ENCODE measurements around the gene LMO1. TPM values are rescaled to one million over a fixed set of nuclear protein-coding genes. Genes with fewer than 3 reads are reported as not detected.

Gene LMO1
- total and polyA plus RNA-seq, 10 donors: 0.17 to 1.0 (median 0.57) TPM; not detected in 5

DNA sequence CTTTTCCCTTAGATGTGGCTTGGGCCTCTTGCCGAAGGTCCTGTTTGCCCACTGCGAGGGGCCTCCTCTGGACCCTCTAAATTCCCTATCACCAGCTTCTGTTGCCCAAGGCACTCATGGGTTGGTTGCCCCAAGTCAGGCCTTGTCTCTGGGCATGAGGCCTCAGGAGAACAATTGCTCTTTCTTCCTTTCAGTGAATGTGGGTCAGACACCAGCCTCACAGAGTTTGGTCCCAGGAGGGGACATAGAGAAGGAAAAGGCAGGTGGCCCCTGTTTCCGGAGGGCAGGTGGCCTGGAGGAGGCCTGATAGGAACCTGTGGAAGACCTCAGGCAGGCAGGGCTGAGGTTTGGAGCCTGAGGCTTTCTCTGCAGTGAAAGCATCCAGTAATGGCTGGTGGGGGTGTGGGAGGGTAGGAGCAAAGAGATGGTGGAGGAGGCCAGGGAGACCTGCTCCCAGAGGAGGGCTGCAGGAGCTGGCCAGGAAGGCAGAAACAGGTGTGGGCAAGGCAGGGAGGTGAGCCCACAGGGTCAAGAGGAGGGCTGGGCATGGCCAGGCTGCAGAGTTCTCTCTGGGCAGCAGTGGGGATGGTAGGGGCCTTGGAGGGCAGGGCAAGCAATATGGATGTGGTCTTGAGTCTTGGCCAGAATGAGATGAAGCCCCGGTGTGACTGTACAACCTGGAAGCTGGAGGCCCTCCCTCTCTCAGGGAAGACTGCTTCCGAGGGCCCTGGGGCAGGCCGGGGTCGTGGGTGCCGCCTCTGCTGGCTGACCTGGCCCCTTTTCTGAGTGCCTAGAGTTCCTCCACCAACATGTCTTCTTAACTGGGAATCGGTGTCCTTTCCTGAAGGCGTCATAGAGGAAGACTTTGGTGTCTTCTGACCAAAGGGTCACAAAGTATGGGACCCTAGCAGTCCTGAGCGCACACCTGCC lies 28.0 kb upstream of the LMO1 start:
- intact Hi-C loops (cut with DNase I; ENCODE audit: low total_unique reads): no loop called here
- 67 to 93% (median 83%) methylated on average over 6 to 11 of the region's 11 CpGs for WGBS, 5 donors

DNA sequence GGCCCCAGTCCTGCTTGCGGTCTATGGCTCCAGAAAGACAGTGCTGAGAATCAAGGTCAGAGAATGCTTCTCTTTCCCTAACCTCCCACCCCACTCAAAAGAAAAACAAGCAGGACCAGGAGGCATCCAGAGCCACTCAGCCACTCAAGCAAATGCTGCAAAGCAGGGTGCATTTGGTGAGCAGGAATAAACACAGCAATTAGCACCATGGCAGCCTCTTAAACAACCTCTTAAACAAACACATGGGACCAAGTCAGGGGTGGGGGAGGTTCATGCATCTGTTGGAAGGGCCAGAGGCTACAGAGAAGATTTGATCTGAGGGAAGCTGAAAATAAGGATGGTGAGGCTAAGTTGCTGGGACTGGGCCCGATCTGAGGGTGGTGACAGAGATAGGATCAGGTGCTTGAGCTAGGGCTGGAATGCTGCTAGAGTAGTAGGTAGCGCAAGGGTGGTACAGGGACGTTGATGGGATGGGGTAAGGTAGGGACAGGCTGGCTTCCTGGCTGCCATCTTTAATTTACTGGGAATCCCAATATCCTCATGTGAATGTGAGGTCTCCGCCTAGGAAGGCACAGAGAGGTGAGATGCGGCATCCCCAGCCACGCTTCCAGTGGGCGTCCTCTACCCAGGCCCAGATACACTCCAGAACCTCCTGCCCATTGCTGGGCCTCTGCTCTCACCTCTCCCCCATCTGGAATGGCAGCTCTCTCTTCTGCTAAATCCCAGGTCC lies 26.6 kb upstream of the LMO1 start:
- WGBS, 5 donors: 89 to 97% (median 93%) methylated on average over 8 of the region's 8 CpGs
- DNase-seq: peak; percentile 53
- Histone ChIP-seq H3K4me3 (no peak overlapping the region), H3K27ac (no peak overlapping the region), H3K9me3 (no peaks in the 10 kb centered on the region), H3K36me3 (no peaks in the 10 kb centered on the region), H3K4me1 (no peaks in the 10 kb centered on the region), H3K27me3 (replicated peaks in 1 of 7) (peaks cover 0 to 3% (median 0%) of the 10 kb centered on the region in 7 donors)
- intact Hi-C loops (cut with DNase I; ENCODE audit: low total_unique reads): no loop called here
- no peak for TF ChIP-seq POLR2A (IDR thresholded peaks at IDR 0.05)
- TF ChIP-seq POLR2AphosphoS5 (IDR thresholded peaks at IDR 0.05): no peak
- TF ChIP-seq CTCF (IDR thresholded peaks at IDR 0.05 in 8 of 11, conservative IDR thresholded peaks at IDR 0.05 in 3 of 11): no peak

More for the DNA sequence above, 28.0 kb upstream of the LMO1 start:
- no peak overlapping the region for H3K4me3 ChIP-seq
- TF ChIP-seq POLR2AphosphoS5 (IDR thresholded peaks at IDR 0.05) (no peak), POLR2A (IDR thresholded peaks at IDR 0.05) (no peak), CTCF (IDR thresholded peaks at IDR 0.05 in 8 of 11, conservative IDR thresholded peaks at IDR 0.05 in 3 of 11) (no peak)
- H3K27ac ChIP-seq: no peak overlapping the region
- peak; percentile 50 for DNase-seq
- peaks cover 0 to 5% (median 0%) of the 10 kb centered on the region in 6 donors for H3K4me1 ChIP-seq
- H3K27me3 ChIP-seq (replicated peaks in 1 of 7): peaks cover 0 to 3% (median 0%) of the 10 kb centered on the region in 7 donors
- no peaks in the 10 kb centered on the region for H3K36me3 ChIP-seq
- no peaks in the 10 kb centered on the region for H3K9me3 ChIP-seq

- intact Hi-C loops (cut with DNase I; ENCODE audit: low total_unique reads): no loop called here
- Histone ChIP-seq H3K9me3 (no peaks in the 10 kb centered on the region), H3K4me3 (no peak overlapping the region), H3K27me3 (replicated peaks in 1 of 7) (peaks cover 0 to 3% (median 0%) of the 10 kb centered on the region in 7 donors), H3K4me1 (no peaks in the 10 kb centered on the region), H3K27ac (no peak overlapping the region), H3K36me3 (no peaks in the 10 kb centered on the region)
- WGBS, 5 donors: 52 to 79% (median 74%) methylated on average over 3 of the region's 3 CpGs
- DNase-seq: peak; percentile 30
- no peak for TF ChIP-seq POLR2AphosphoS5 (IDR thresholded peaks at IDR 0.05)
- TF ChIP-seq CTCF (IDR thresholded peaks at IDR 0.05 in 8 of 11, conservative IDR thresholded peaks at IDR 0.05 in 3 of 11): no peak
- no peak for TF ChIP-seq POLR2A (IDR thresholded peaks at IDR 0.05)
These were observed 25.8 kb upstream of the LMO1 start for GRCh38 chr11:8289492-8289918.
